CD14-positive monocyte (primary cell): Measurements from ENCODE around the gene NTRK2. TPM values are rescaled to one million over a fixed set of nuclear protein-coding genes. Genes with fewer than 3 reads are reported as not detected.

Source experiments
- DNase-seq, 3 donors: peaks; one replicate each; pipeline ENCODE4 v3.0.0-alpha.2; 2011 to 2022
- H2AFZ ChIP-seq: 2 replicates; pipeline ENCODE4 v1.6.0; 2012; ENCODE audit warnings: mild to moderate bottlenecking, low read depth, low read length, inconsistent platforms; ENCODE audit not compliant: insufficient read depth, poor library complexity, severe bottlenecking
- H3K27ac ChIP-seq, 2 donors: 1 replicate in 1 of 2; 2 replicates in 1 of 2; pipeline ENCODE4 v1.5.1; 2012 to 2013; ENCODE audit warnings: low read length in 2 of 2, control low read depth in 1 of 2, inconsistent platforms in 1 of 2, low read depth in 1 of 2, mild to moderate bottlenecking in 1 of 2
- H3K27me3 ChIP-seq, 2 donors: one replicate each; pipeline versions ENCODE4 v1.6.0 to v1.6.1; 2011 to 2013; ENCODE audit warnings: low read length in 2 of 2; ENCODE audit not compliant: control insufficient read depth in 2 of 2, insufficient read depth in 2 of 2
- H3K36me3 ChIP-seq, 2 donors: replicated peaks in 1 of 2; 1 replicate in 1 of 2; 2 replicates in 1 of 2; pipeline versions ENCODE4 v1.5.1 to v1.6.1; 2012 to 2013; ENCODE audit warnings: low read length in 2 of 2, control low read depth in 1 of 2, inconsistent platforms in 1 of 2, mild to moderate bottlenecking in 1 of 2; ENCODE audit not compliant: insufficient read depth in 2 of 2, control insufficient read depth in 1 of 2
- H3K4me1 ChIP-seq, 2 donors: 1 replicate in 1 of 2; 2 replicates in 1 of 2; pipeline versions ENCODE4 v1.5.1 to v1.6.1; 2012 to 2013; ENCODE audit warnings: low read length in 2 of 2, control low read depth in 1 of 2, inconsistent platforms in 1 of 2, mild to moderate bottlenecking in 1 of 2, moderate library complexity in 1 of 2; ENCODE audit not compliant: insufficient read depth in 2 of 2, control insufficient read depth in 1 of 2
- H3K4me2 ChIP-seq: replicated peaks from 2 replicates; pipeline ENCODE3; 2012; ENCODE audit warnings: low read length, moderate library complexity, mild to moderate bottlenecking; ENCODE audit not compliant: poor library complexity, severe bottlenecking; ENCODE audit errors: extremely low read depth
- H3K4me3 ChIP-seq, 3 experiments: fragments of 200-600 bp in 1 of 3; sonication (generic) in 1 of 3; replicated peaks in 1 of 3; 1 replicate in 2 of 3; 2 replicates in 1 of 3; pipeline ENCODE4 v1.5.1; 2011 to 2013; ENCODE audit warnings: low read length in 3 of 3, mild to moderate bottlenecking in 3 of 3, control low read depth in 2 of 3, low read depth in 2 of 3, inconsistent platforms in 1 of 3, moderate library complexity in 1 of 3
- H3K79me2 ChIP-seq: 2 replicates; pipeline ENCODE4 v1.6.0; 2012; ENCODE audit warnings: mild to moderate bottlenecking, control low read depth, inconsistent platforms, low read length, moderate library complexity; ENCODE audit not compliant: insufficient read depth
- H3K9ac ChIP-seq: 2 replicates; pipeline ENCODE4 v1.6.0; 2017; ENCODE audit warnings: low read length, mild to moderate bottlenecking; ENCODE audit not compliant: insufficient read depth, poor library complexity, severe bottlenecking
- H3K9me3 ChIP-seq, 2 donors: replicated peaks in 1 of 2; 1 replicate in 1 of 2; 2 replicates in 1 of 2; pipeline versions ENCODE4 v1.5.1 to v1.6.1; 2012 to 2013; ENCODE audit warnings: low read length in 2 of 2, control low read depth in 1 of 2; ENCODE audit not compliant: control insufficient read depth in 1 of 2, insufficient read depth in 1 of 2
- H4K20me1 ChIP-seq: 2 replicates; pipeline ENCODE4 v1.6.0; 2012; ENCODE audit warnings: mild to moderate bottlenecking, low read length, control low read depth, moderate library complexity; ENCODE audit not compliant: insufficient read depth
- H3K27ac Mint-ChIP-seq, 7 donors: one replicate each; pipeline ENCODE4 v1.8.0; 2020; ENCODE audit warnings: mild to moderate bottlenecking in 7 of 7, mixed read lengths in 7 of 7, moderate library complexity in 6 of 7, inconsistent platforms in 2 of 7
- H3K27me3 Mint-ChIP-seq, 3 donors: one replicate each; pipeline ENCODE4 v1.8.0; 2021 to 2022; ENCODE audit warnings: low read depth in 3 of 3, mild to moderate bottlenecking in 3 of 3, mixed read lengths in 3 of 3, moderate library complexity in 3 of 3, inconsistent platforms in 1 of 3
- H3K36me3 Mint-ChIP-seq, 2 donors: one replicate each; pipeline ENCODE4 v1.8.0; 2020; ENCODE audit warnings: mixed read lengths in 2 of 2, inconsistent platforms in 1 of 2, mild to moderate bottlenecking in 1 of 2
- H3K4me1 Mint-ChIP-seq: one replicate; pipeline ENCODE4 v1.8.0; 2020; ENCODE audit warnings: mild to moderate bottlenecking, mixed read lengths
- H3K4me3 Mint-ChIP-seq, 2 donors: one replicate each; pipeline ENCODE4 v1.8.0; 2020; ENCODE audit warnings: mild to moderate bottlenecking in 2 of 2, mixed read lengths in 2 of 2, moderate library complexity in 1 of 2
- H3K9me3 Mint-ChIP-seq, 7 donors: one replicate each; pipeline ENCODE4 v1.8.0; 2020 to 2022; ENCODE audit warnings: mixed read lengths in 7 of 7, mild to moderate bottlenecking in 6 of 7, moderate library complexity in 6 of 7, inconsistent platforms in 2 of 7
- WGBS: methylation state at CpG from one replicate; pipeline ENCODE4 v1.1.5; 2013; ENCODE audit warnings: missing lambda C conversion rate; ENCODE audit not compliant: insufficient coverage; 5-methylcytosine and 5-hydroxymethylcytosine counted together
- intact Hi-C, 2 donors: fragments of 100-400 bp; cut with micrococcal nuclease; formaldehyde crosslinking; loops; one replicate each; pipeline versions ENCODE4 v1.15.0 to v1.15.1; 2023
- polyA plus RNA-seq, 3 donors: library from polyadenylated mRNA; depleted of rRNA in 1 of 3; unstranded in 2 of 3; stranded (reverse) in 1 of 3; fragments of 300-500 nt in 2 of 3; fragments of >200 nt in 1 of 3; fragmentation: Illumina TruSeq in 2 of 3; gene quantifications; 1 replicate in 2 of 3; 2 replicates in 1 of 3; pipeline ENCODE4 v1.2.3, GENCODE V29; 2012 to 2021
- TF ChIP-seq, protein P1 (sequence below): fragments of 200-600 bp; IDR thresholded peaks from one replicate; pipeline ENCODE4 v1.8.0; 2022; ENCODE audit warnings: antibody characterized with exemption, mild to moderate bottlenecking

The NTRK2 gene
- polyA plus RNA-seq, 3 donors = not detected

DNA sequence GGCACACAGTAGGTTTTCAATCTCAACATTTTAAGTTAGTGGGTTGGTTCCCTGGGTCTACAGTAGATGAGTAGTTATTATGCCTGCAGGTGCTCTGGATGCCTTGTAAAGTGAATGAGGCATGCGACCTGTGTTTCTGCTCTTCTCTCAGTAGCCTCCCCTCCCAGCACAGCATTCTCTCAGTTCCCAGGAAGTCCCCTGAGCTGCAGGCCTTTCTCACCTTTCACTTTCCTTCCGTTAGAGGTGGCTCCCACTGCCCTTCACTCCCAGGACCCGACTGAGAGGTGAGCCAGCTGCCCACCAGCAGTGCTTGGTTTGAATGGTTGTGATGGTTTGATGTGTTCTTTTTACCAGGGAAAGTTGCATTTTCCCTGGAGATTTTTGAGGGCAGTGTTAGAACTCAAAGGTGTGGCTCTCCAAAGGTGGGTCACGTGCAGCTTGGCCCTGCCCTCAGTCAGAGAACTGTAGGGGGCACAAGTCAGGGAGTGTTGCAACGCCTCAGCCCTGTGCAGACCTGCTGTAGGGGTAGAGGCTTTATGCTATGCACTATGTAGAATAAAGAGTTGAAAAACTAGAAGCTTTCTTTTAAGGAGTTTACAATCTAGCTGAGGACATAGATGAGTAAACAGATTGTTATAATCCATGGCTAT lies 173.8 kb downstream of the NTRK2 start:
- Histone ChIP-seq H3K9me3 (peaks cover 0 to 2% of the 10 kb centered on the region in 2 donors), H3K9ac (no peak overlapping the region), H3K27me3 (no peaks in the 10 kb centered on the region), H4K20me1 (no peaks in the 10 kb centered on the region), H2AFZ (no peak overlapping the region), H3K36me3 (no peaks in the 10 kb centered on the region), H3K79me2 (no peaks in the 10 kb centered on the region), H3K4me1 (no peaks in the 10 kb centered on the region), H3K4me3 (no peak overlapping the region), H3K27ac (no peak overlapping the region), H3K4me2 (no peak overlapping the region)
- H3K27ac Mint-ChIP-seq = no peak overlapping the region
- H3K27me3 Mint-ChIP-seq = no peaks in the 10 kb centered on the region
- H3K36me3 Mint-ChIP-seq = no peaks in the 10 kb centered on the region
- H3K4me3 Mint-ChIP-seq = no peak overlapping the region
- WGBS = 92% methylated on average over 2 of the region's 5 CpGs
- peaks cover 0 to 15% (median 0%) of the 10 kb centered on the region in 7 donors for H3K9me3 Mint-ChIP-seq
- TF ChIP-seq, protein P1, sequence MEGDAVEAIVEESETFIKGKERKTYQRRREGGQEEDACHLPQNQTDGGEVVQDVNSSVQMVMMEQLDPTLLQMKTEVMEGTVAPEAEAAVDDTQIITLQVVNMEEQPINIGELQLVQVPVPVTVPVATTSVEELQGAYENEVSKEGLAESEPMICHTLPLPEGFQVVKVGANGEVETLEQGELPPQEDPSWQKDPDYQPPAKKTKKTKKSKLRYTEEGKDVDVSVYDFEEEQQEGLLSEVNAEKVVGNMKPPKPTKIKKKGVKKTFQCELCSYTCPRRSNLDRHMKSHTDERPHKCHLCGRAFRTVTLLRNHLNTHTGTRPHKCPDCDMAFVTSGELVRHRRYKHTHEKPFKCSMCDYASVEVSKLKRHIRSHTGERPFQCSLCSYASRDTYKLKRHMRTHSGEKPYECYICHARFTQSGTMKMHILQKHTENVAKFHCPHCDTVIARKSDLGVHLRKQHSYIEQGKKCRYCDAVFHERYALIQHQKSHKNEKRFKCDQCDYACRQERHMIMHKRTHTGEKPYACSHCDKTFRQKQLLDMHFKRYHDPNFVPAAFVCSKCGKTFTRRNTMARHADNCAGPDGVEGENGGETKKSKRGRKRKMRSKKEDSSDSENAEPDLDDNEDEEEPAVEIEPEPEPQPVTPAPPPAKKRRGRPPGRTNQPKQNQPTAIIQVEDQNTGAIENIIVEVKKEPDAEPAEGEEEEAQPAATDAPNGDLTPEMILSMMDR = no peak
- intact Hi-C loops = no loop called here
- no peak for DNase-seq
- H3K4me1 Mint-ChIP-seq = no peaks in the 10 kb centered on the region

DNA sequence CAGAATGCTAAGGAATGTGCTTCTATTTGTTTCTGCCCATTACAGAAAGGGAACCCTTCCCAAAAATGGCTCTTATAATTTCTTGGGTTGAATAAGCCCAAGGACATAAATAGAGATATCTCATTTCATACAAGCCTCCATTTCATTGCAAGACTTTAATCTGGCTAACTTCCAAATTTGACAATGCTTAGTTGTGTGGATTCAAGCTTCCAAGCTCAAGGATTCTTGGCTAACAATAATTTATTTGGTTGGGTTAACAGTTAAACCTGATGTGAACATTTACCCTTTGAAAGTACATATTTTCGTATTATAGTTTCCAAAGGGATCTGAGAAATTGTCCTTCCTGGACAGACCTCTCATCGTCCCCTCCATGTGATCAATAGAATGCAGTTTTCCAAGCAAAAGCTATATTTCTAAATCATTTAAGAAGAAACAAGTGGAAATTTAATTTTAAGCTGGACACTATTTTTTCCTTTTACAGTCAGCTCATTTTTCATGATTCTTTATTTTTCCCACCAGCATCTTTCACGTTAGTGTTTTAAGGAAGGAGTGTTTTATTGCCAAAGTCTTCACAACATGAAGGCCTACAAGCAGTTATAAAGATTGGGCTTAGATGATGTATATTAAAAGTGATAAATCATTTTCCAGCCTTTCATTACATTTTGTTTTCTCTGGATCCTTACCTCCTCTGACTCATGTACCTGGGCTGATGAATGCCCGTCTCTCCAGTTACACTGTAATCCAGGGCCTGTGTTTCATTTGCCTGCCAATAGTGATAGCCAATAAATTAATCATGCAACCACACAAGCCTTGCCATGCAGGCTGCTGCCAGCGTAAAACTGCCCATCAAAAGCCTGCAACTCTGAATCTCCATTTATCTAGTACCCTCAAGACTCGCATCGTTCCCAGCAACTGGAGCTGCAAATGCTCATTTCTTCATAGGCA lies 176.7 kb downstream of the NTRK2 start:
- no peaks in the 10 kb centered on the region for H4K20me1 ChIP-seq
- no peaks in the 10 kb centered on the region for H3K36me3 Mint-ChIP-seq
- TF ChIP-seq, protein P1 = no peak

More for the DNA sequence above, 176.7 kb downstream of the NTRK2 start:
- 92% methylated on average over 2 of the region's 7 CpGs for WGBS
- H3K4me1 ChIP-seq = no peaks in the 10 kb centered on the region
- Mint-ChIP-seq H3K9me3 (peaks cover 0 to 15% (median 0%) of the 10 kb centered on the region in 7 donors), H3K27me3 (peaks cover 0 to 2% (median 0%) of the 10 kb centered on the region in 3 donors), H3K4me3 (no peak overlapping the region), H3K4me1 (no peaks in the 10 kb centered on the region), H3K27ac (no peak overlapping the region)
- no peak for DNase-seq
- no peaks in the 10 kb centered on the region for H3K27me3 ChIP-seq
- no peaks in the 10 kb centered on the region for H3K36me3 ChIP-seq
- H3K79me2 ChIP-seq = no peaks in the 10 kb centered on the region
- H2AFZ ChIP-seq = no peak overlapping the region
- H3K9ac ChIP-seq = no peak overlapping the region
- H3K4me3 ChIP-seq = no peak overlapping the region
- H3K9me3 ChIP-seq = peaks cover 0 to 2% of the 10 kb centered on the region in 2 donors
- no peak overlapping the region for H3K27ac ChIP-seq
- H3K4me2 ChIP-seq = no peak overlapping the region
- intact Hi-C loops = no loop called here
